ENCODE data around the gene INTS13.

Gene INTS13

DNA sequence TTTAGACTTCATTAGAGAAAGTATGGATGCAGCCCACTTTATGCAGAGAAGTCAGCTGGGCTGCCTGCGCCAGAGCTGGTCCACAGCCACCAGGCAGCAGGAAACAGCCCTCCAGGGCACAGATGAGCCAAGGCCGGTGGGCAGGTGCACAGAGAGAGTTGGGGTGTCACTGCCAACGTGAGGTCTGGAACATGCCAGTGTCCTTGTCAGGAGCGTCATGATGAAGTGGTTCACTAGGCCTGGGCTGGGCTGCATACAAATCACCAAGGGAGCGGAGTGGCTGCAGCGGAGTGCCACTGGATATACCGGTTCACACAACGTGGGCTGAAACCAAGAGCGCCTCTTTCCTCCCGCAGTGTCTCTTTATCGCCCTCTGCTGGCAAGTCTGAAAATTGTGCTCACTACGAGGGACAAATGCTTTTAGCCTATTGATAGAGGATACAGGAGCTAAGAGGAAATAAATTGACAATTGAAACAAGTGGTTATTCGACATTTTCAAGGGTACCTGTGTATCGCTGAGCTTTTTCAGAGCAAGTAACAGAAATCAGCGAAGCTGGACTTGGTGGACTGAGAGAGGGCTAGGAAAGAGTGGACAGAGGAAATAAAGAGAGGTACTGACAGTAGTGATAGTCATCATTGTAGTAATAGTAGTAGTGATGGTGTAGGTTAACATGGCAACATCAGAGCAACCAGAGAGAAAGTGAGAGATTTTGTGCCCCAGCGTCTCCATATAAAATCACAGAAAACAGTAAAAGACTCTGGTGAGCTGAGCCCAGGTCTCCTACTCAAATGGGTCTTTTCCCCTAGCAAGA lies 52.8 kb downstream of the INTS13 start:
- no peaks in the 10 kb centered on the region for H3K4me1 Mint-ChIP-seq

GRCh38 chr12:26880625-26881024 lies 57.2 kb downstream of the INTS13 start:
- H3K4me3 Mint-ChIP-seq: no peak overlapping the region
- TF ChIP-seq CTCF (IDR thresholded peaks at IDR 0.05; ENCODE audit: unreplicated experiment in 3 of 3): no peak
- H3K27me3 Mint-ChIP-seq (ENCODE audit: low read depth): peaks cover 12% of the 10 kb centered on the region
- peaks cover 12% of the 10 kb centered on the region for H3K4me1 Mint-ChIP-seq
- H3K9me3 Mint-ChIP-seq: peaks cover 21% of the 10 kb centered on the region
- no peak overlapping the region for H3K27ac Mint-ChIP-seq
- H3K36me3 Mint-ChIP-seq (ENCODE audit: low read depth): peaks cover 10% of the 10 kb centered on the region

More for the DNA sequence above, 52.8 kb downstream of the INTS13 start:
- peak; percentile 90 to 95 (median 91) for TF ChIP-seq CTCF (IDR thresholded peaks at IDR 0.05; ENCODE audit: unreplicated experiment in 3 of 3)
- Mint-ChIP-seq H3K36me3 (ENCODE audit: low read depth) (no peaks in the 10 kb centered on the region), H3K27ac (no peak overlapping the region), H3K4me3 (no peak overlapping the region), H3K9me3 (peaks cover 4% of the 10 kb centered on the region), H3K27me3 (ENCODE audit: low read depth) (peaks cover 8% of the 10 kb centered on the region)

DNA sequence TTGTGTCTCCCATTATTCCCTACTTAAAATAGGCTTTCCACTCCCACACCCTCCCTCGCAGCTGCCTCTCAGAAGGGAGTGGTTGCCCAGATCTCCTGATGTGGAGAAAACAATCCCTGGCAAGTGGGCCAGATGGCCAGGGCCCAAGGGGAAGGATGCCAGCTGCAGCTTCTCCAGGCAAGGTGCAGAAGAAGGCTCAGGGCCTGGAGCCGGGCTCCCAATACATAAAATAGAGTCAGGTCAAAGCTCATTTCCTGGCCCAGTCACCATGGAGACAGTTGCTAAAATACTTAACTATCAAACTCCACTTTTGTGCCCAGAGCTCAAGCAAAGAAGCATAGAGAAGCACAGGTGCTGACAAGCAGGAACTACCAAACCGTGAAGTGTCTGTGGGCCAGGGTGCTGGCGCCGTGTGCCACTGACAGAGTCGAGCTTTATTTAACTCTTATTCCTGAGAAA lies 59.1 kb downstream of the INTS13 start:
- no peak for TF ChIP-seq CTCF (IDR thresholded peaks at IDR 0.05; ENCODE audit: unreplicated experiment in 3 of 3)
- H3K9me3 Mint-ChIP-seq: peaks cover 30% of the 10 kb centered on the region
- peak overlapping the region; percentile 64 to 90 (median 73) for H3K27ac Mint-ChIP-seq
- H3K4me1 Mint-ChIP-seq: peaks cover 19% of the 10 kb centered on the region
- H3K36me3 Mint-ChIP-seq (ENCODE audit: low read depth): peaks cover 14% of the 10 kb centered on the region
- H3K27me3 Mint-ChIP-seq (ENCODE audit: low read depth): peaks cover 9% of the 10 kb centered on the region
- H3K4me3 Mint-ChIP-seq: no peak overlapping the region

- H3K4me3 Mint-ChIP-seq: no peak overlapping the region
- peak overlapping the region in 2 of 3 experiments; percentile 40 to 83 for H3K27ac Mint-ChIP-seq
- peaks cover 4% of the 10 kb centered on the region for H3K27me3 Mint-ChIP-seq (ENCODE audit: low read depth)
- peaks cover 27% of the 10 kb centered on the region for H3K9me3 Mint-ChIP-seq
- H3K36me3 Mint-ChIP-seq (ENCODE audit: low read depth): peaks cover 14% of the 10 kb centered on the region
- H3K4me1 Mint-ChIP-seq: peaks cover 34% of the 10 kb centered on the region
- no peak for TF ChIP-seq CTCF (IDR thresholded peaks at IDR 0.05; ENCODE audit: unreplicated experiment in 3 of 3)
Observed at GRCh38 chr12:26874501-26875296, 63.1 kb downstream of the INTS13 start.

- Mint-ChIP-seq H3K9me3 (peaks cover 19% of the 10 kb centered on the region), H3K36me3 (ENCODE audit: low read depth) (peaks cover 11% of the 10 kb centered on the region), H3K27me3 (ENCODE audit: low read depth) (no peaks in the 10 kb centered on the region), H3K4me1 (peaks cover 23% of the 10 kb centered on the region), H3K27ac (no peak overlapping the region), H3K4me3 (no peak overlapping the region)
- TF ChIP-seq CTCF (IDR thresholded peaks at IDR 0.05; ENCODE audit: unreplicated experiment in 3 of 3): no peak
Observed at GRCh38 chr12:26872625-26873024, 65.2 kb downstream of the INTS13 start.
